Measurements from ENCODE around the gene CTPS1.

CTPS1 gene, protein sequence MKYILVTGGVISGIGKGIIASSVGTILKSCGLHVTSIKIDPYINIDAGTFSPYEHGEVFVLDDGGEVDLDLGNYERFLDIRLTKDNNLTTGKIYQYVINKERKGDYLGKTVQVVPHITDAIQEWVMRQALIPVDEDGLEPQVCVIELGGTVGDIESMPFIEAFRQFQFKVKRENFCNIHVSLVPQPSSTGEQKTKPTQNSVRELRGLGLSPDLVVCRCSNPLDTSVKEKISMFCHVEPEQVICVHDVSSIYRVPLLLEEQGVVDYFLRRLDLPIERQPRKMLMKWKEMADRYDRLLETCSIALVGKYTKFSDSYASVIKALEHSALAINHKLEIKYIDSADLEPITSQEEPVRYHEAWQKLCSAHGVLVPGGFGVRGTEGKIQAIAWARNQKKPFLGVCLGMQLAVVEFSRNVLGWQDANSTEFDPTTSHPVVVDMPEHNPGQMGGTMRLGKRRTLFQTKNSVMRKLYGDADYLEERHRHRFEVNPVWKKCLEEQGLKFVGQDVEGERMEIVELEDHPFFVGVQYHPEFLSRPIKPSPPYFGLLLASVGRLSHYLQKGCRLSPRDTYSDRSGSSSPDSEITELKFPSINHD

DNA sequence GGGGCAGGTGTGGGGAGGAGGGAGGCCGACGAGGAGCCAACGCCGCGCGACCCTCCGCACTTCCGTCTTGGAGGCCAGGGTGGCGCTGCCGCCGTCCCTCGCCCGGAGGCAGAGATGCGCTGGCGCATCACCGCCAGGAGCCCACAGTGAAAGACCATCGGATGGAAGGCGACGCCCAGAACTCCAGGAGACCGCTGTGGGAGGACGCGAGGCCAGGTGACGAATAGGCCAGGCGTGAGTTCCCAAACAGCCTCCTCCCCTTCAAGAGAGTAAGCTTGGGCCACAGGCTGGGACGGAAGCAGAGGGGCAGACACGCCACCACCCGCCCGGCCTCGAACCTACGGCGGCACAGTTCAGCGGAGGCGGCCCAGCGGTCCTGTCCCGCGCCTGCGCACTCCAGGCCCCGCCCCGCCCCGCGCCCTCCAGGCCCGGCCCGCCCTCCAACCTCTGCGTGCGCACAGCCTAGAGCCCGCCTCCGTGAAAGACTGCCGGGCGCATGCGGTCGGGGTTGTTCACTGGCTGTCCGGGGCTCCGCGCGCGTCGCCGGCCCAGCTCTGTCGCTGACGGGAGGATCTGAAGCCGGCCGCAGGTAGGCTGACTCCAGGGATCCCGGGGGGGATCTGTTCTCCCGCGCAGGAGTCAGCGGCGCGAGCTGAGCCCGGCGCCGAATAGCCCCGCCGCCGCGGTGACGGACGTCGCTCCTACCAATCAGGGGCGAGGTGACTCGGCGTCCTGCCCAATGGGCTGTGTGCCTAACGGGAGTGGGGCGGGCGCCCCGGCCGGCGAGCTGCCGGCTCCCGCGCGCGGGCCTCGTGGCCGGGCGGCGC is at the start of gene CTPS1:
TSS of gene CTPS1 (plus strand) at position 456 of the 827 bp plus-strand sequence. CDS start 3,595 bp downstream, outside the sequence.
- peak; percentile 93 to 100 for DNase-seq

DNA sequence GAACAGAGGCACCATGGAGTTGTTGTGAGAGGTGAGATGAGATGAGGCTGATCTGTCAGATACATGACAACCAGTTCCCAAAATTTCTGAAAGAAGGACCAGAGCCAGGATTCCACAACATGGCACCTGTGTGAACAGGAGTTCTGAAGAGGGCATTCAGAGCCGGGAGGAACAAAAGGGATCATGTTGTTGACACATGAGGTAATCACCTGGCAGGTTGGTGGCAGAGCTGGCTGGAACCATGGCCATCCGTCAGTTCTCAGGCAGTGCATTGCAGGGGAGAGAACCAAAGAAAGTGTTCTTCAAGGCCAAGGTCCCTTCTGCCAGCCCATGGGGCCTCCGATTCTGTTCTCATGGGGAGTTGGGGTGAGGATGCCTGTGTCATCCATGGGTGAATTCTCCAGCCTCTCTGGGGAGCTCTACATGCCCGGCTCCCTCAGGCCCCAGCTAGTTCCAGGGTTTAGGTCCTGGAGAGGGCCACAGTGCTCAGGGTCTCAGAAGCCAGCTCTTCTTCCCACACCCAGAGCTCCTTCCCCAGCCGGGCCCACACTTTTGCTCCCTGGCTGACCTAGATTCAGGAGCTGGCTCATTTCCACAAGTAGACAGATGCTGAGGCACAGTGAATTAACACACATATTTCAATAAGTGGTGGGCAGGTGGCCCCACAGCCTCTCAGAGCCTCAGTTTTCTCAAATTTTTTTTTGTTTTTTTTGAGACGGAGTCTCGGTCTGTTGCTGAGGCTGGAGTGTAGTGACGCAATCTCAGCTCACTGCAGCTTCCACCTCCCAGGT is 49.1 kb upstream of the CTPS1 start:
- DNase-seq = no peak

- no peak for DNase-seq
These were observed 47.9 kb upstream of the CTPS1 start for GRCh38 chr1:40931601-40932000.

DNA sequence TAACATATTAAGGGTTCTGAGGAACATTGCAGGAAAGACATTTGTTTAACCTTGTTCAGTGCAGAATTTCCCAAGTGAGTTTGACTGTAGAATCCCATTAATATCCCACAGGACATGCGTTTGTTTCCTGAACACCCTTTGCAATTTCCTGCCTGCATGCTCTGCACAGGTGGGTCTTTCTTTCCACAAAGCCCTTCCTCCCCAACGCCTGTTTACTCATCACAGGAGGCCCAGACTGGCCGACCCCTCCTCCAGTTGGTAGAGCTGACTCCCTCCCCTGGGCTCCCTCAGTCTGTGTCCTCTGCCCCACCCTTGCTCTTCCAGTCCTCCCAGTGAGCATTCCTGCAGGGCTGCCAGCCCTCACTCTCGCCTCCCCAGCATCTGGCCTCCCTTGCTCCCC is 47.5 kb upstream of the CTPS1 start:
- peak in 1 of 2 experiments; percentile 28 for DNase-seq

DNA sequence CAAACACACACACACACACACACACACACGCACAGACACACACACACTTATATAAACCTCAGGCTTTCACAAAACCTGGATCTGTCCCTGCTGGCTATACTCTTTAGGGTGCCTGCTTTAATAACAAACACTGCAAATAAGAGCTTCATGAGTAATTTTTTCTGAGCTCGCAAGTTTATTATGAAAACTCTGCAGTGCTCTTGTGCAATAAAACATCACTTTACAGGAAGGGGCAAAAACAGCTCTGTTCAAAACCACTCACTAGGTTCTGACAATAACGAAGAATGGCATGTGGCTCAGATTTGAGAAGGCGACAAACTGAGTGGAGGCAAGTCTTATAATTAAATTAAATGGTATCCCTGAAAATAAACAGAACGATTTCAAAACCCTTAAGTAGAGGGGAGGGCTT is 42.6 kb upstream of the CTPS1 start:
- DNase-seq = no peak

DNA sequence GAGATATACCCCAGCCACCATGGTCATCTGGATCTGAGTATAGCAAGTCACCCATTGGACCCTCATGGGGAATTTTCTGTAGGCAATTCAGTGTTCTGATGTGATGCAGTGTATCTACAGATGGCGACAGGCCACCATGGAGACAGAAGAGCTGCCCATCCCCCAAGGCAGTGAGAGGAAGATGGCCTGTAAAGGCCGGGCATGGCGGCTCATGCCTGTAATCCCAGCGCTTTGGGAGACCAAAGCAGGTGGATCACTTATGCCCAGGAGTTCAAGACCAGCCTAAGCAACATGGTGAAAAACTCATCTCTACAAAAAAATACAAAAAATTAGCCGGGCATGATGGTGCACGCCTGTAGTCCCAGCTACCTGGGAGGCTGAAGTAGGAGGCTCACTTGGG is 41.1 kb upstream of the CTPS1 start:
- no peak for DNase-seq

GRCh38 chr1:40939320-40940059 is 40.0 kb upstream of the CTPS1 start:
- DNase-seq = no peak

DNA sequence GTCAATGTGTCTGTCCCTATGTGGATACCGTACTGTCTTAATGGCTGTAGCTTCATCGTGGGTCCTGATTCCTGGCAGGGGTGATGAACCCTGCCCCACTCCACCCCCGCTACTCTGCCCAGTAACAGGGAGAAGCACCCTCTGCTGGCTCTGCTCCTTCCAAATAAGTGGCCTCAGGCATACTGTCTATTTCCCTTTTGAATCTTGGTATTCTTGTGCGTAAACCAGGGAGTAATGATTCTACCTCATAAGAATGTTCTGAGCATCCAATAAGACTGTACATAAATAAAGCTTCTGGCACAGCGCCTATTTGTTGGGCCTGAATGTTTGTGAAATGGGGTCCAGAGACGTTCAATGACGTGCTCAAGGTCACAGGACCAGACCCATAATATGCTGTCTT is 35.2 kb upstream of the CTPS1 start:
- no peak for DNase-seq

- DNase-seq = no peak
These were observed 34.6 kb upstream of the CTPS1 start for GRCh38 chr1:40944841-40945430.

- DNase-seq = no peak
These were observed 34.0 kb upstream of the CTPS1 start for GRCh38 chr1:40945491-40945973.

DNA sequence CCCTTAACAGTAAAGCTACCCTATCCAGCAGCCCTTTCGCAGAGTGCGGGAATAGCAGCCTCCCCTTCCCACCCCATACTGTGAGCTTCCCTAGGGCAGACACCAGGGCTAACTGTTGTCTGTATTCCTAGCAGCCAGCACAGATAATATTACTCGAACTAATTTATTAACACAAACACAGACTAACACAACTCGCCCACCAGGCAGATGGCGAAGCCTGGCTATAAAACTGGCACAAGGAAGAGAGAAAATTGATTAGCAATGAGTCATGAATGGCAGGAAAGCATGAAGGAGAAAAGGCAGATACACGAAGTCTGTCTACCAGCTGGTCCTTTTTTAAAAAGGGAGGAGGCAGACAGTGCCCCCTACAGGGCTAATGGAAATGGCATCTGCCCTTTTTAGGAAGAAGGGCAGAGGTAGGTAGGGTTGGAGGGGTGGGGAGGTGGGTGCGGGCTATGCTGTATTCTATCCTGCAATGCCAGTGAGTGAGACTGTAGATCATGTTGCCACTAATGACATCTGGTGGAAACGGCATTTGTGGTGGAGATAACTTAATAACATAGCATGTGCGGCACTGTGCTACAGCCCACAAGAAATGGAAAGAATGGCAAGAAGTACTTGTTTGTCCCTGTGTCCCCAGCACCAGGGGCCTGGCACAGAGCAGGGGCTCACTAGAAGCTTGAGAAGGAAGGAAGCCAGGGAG is 30.6 kb upstream of the CTPS1 start:
- DNase-seq = peak; percentile 80 to 94

DNA sequence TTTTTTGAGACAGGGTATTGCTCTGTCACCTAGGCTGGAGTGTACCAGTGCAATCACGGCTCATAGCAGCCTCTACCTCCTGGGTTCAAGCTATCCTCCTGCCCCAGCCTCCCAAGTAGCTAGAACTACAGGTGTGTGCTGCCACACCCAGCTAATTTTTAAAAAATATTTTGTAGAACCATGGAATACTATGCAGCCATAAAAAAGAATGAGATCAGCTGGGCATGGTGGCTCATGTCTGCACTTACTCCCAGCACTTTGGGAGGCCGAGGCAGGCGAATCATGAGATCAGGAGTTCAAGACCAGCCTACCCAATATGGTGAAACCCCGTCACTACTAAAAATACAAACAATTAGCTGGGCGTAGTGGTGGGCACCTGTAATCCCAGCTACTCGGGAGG is 29.9 kb upstream of the CTPS1 start:
- no peak for DNase-seq

DNA sequence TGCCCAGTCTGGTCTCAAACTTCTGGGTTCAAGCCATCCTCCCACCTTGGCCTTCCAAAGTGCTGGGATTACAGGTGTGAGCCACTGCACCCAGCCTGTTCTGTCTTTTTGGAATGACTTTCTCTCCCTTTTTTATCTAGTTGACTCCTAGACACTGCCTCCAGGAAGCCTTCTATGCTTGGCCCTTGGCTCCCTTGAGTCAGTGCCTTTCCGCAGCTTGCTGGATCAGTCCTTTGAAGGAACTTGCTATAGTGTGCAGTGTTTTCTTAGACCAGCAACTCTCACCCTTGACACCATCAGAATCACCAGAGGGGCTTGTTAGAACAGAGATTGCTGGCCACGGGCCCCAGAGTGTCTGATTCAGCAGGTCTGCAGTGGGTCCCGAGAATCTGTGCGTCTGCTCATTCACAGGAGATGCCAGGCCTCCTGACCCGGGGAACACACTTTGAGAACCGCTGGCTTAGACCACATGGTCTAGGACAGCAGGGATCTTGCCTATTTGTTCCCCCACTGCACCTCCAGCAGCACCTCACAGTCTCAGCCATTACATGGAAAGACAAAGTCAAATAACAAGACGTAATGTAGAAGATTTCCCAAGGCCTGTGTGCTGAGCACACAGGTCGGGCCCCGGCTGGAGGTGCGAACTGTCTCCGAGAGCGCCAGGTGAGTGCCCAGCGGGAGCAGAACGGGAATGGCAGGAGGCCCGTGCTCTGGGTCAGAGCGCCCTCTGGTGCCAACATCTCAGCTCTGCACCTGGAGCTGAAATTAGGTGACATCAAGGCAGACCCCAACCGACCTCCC is 27.4 kb upstream of the CTPS1 start:
- DNase-seq = peak; percentile 67 to 94

- DNase-seq = no peak
These were observed 26.7 kb upstream of the CTPS1 start for GRCh38 chr1:40952744-40953315.

DNA sequence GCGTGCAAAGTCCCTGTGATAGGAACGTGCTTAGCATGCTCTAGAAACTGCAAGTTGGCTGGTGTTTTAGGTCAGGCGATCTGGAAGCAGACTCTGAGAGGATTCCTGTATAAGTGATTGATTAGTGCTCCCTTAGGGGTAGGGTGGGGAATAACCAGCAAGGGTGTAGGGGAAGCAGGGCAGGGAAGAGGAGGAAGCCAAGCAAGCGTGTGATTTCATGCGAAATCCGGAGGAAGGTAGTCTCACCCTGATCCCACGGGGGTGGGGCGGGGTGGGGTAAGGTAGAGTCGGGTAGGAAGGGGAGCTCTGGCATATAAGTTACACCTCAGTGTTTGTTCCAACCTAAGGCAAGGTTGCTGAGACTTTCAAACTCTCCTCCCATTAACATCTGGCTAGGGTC is 24.9 kb upstream of the CTPS1 start:
- no peak for DNase-seq

- no peak for DNase-seq
These were observed 24.2 kb upstream of the CTPS1 start for GRCh38 chr1:40955266-40955665.

GRCh38 chr1:40956407-40956806 is 23.1 kb upstream of the CTPS1 start:
- DNase-seq = no peak

- DNase-seq = no peak
These were observed 21.3 kb upstream of the CTPS1 start for GRCh38 chr1:40958210-40958609.

DNA sequence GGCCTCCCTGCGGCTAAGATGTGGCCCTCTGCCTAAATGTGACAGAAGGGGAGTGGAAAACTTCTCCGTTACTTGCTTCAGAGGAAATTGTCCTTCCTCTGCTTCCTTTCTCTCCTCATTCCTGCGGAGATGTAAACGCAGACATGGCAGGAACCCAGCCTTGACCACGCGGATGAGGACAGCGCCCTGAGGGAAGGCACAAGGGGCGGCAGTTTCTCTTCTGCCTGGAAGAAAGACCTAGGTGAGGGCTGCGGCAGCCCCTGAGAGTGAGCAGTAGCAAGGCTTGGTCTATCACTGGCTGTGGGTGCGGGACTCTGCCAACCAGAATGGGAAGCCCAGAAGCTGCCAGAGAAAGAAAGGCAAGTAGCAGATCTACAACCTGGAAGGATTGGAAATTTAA is 14.0 kb upstream of the CTPS1 start:
- no peak for DNase-seq

DNA sequence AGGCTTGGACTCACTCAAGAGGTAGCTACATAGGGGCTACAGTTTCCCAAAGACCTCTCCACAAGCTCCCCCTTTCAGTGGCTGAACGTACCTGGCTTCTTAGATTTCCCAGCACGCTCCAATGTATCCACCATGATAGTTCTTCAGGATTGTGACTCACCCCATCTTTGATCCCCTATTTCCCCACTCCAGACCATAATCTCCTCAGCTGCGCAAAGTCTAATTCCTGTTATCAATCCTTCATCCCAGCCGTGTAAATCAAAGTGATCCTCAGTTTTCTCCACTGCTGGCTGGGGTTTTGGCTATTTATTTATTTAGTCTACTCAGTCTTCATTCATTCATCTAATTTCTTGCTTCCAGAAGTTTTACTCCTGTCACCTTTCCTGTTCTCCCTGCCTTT is 13.1 kb upstream of the CTPS1 start:
- DNase-seq = no peak

Data from NCI-H526 (cell line).